ENCODE data around the gene SEMA4D. TPM values are rescaled to one million over a fixed set of nuclear protein-coding genes. Genes with fewer than 3 reads are reported as not detected.

The SEMA4D gene
- total and polyA plus RNA-seq, 4 donors = 1.4 to 26.2 (median 13.5) TPM

DNA sequence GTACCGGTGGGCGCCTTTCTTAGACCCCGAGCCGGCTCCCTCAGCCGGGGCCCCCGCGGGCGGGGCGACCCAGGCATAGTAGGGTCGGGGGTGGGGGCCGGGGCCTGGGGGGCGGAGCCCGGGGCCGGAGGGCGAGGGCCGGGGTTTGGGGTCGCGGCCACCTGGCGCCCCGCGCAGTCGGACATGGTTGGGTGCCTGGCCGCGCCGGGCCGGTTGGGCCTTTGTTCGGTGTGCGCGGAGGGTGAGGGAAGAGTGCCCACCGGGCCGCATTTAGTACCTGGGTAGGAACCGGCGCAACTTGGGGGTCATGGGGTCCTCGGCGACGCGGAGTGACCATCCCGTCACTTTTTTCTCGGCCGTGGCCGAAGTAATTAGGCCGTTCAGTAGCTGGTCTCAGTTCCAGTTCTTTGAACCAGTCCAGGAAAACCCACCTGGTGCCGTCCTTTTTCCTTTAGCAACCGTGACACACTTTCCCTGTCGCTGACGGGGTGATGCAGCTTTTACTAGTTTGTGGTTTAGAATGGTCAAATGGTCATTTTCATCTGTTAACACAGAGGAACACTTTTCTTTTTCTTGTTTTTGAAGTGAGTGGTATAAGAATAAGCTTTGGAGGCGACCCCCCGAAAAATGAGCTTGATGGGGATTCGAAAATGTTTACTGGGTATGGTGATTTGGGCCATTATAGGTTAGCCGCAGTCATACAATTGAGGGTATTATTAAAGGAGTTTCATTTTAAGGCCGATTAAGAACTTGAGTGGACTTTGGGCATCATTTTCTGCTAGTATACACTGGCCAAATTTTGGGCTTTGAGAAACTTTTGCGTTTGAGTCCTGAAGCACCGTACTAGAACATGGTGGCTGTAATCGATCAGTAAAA, 186.3 kb downstream of the SEMA4D start:
- WGBS, 2 donors = 1% methylated on average over 29 to 54 of the region's 54 CpGs
- ATAC-seq (ENCODE audit: low FRiP score) = peak; percentile 12

More for the DNA sequence above, 186.3 kb downstream of the SEMA4D start:
- Histone ChIP-seq H3K27me3 (ENCODE audit: control insufficient read depth in 1 of 2, insufficient read depth in 2 of 2, low read length in 1 of 2) (no peaks in the 10 kb centered on the region), H3K4me1 (ENCODE audit: control insufficient read depth in 1 of 2, insufficient read depth in 2 of 2, low read length in 2 of 2) (no peaks in the 10 kb centered on the region), H3K27ac (ENCODE audit: low read depth in 1 of 2, low read length in 2 of 2) (no peak overlapping the region), H3K4me3 (ENCODE audit: low read length in 2 of 2) (peak overlapping the region; percentile 24 to 36), H3K36me3 (ENCODE audit: control insufficient read depth in 1 of 2, insufficient read depth in 2 of 2, low read length in 1 of 2) (no peaks in the 10 kb centered on the region), H3K9me3 (ENCODE audit: control insufficient read depth, low read length) (no peaks in the 10 kb centered on the region)
- DNase-seq = peak in 1 of 2 donors; percentile 82
- intact Hi-C loops (cut with DNase I) = no loop called here

Small RNA genes within 50 kb of the gene (microRNA-seq; reads per million reads assigned to microRNA genes)
- 0 reads per million in 2 donors for gene MIR3153

Other genes starting within 250 kb of the SEMA4D start
- 1 to 10 TPM; 5.4 to 8.9 TPM for gene CKS2, start 186.9 kb downstream of the SEMA4D start, total RNA-seq
- 10 to 100 TPM in 1 of 2 donors, 1 to 10 TPM in 1; 5.7 to 14.9 TPM for gene CKS2, start 186.9 kb downstream of the SEMA4D start, polyA plus RNA-seq
- 10 to 100 TPM; 47.2 to 49.0 TPM for gene SECISBP2, start 179.6 kb downstream of the SEMA4D start, total RNA-seq
- gene SECISBP2, start 179.6 kb downstream of the SEMA4D start, polyA plus RNA-seq = 10 to 100 TPM in 1 of 2 donors, 1 to 10 TPM in 1; 7.0 to 29.9 TPM
- 1 to 10 TPM; 4.5 to 4.7 TPM for gene GADD45G, start 106.9 kb upstream of the SEMA4D start, total RNA-seq
- 10 to 100 TPM in 1 of 2 donors, 1 to 10 TPM in 1; 8.1 to 30.4 TPM for gene GADD45G, start 106.9 kb upstream of the SEMA4D start, polyA plus RNA-seq

All from aorta (tissue), 5 donors.